ENCODE results near the gene STK11. TPM values are rescaled to one million over a fixed set of nuclear protein-coding genes. Genes with fewer than 3 reads are reported as not detected.

The STK11 gene
- total and polyA plus RNA-seq, 2 experiments from 2014 or later, result 19.4 to 96.5 TPM

DNA sequence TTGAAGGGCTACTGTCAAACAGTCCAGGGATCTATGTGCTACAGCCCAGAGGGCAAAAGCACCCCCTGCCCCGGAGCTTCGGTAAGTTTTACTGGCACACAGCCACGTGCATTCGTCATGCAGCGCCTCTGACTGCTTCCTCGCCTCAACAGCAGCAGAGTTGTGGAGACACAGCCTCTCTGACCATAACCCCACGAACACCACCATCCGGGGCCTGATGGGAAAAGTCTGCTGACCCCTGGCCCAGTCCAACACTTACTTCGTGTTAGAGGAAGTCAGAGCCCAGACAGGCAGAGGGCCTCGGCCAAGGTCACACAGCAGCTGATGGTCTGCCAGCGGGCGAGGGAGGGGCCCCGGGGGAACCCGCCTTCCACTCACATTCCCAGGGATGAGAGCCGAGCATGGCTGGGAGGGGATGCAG, 27.1 kb downstream of the STK11 start:
- Histone ChIP-seq H3F3A (replicated peaks; ENCODE audit: low read depth) (0 out of 2 replicates have a peak, but pooled peaks cover 14% of the 10 kb centered on the region), H3K9me2 (ENCODE audit: insufficient read depth) (no peaks in the 10 kb centered on the region), H3K27me3 (ENCODE audit: insufficient read depth) (no peaks in the 10 kb centered on the region), H2AFZ (no peak overlapping the region), H3K4me1 (ENCODE audit: insufficient read depth) (no peaks in the 10 kb centered on the region), H3K79me2 (replicated peaks; ENCODE audit: insufficient read depth) (no peaks in the 10 kb centered on the region), H3K4me2 (no peak overlapping the region), H4K20me1 (replicated peaks; ENCODE audit: insufficient read depth) (peaks cover 4% of the 10 kb centered on the region), H3K4me3 (no peak overlapping the region), H3K27ac (ENCODE audit: low read depth) (peak overlapping the region; percentile 26; the same call in 1 of the 2 replicates), H3K36me3 (ENCODE audit: insufficient read depth) (no peaks in the 10 kb centered on the region)
- ATAC-seq (no peak), DNase-seq (ENCODE audit: low spot score) (no peak)
- Mint-ChIP-seq H3K36me3 (ENCODE audit: low read depth) (peaks cover 8% of the 10 kb centered on the region), H3K9me3 (no peaks in the 10 kb centered on the region), H3K27me3 (ENCODE audit: insufficient read depth, low read depth, poor library complexity) (no peaks in the 10 kb centered on the region), H3K4me3 (no peak overlapping the region), H3K4me1 (no peaks in the 10 kb centered on the region), H3K27ac (peak overlapping the region; percentile 62; the same call in 1 of the 2 replicates)
- no peak for TF ChIP-seq ZNF462 (CRISPR knock-in tag; IDR thresholded peaks at IDR 0.05)
- TF ChIP-seq NANOG (IDR thresholded peaks at IDR 0.05; ENCODE audit: borderline replicate concordance), result no peak
- no peak for TF ChIP-seq JUNB (IDR thresholded peaks at IDR 0.05; ENCODE audit: unreplicated experiment)
- no peak for TF ChIP-seq EZH2 (IDR thresholded peaks at IDR 0.05; ENCODE audit: low read depth, unreplicated experiment)
- TF ChIP-seq, protein P1, sequence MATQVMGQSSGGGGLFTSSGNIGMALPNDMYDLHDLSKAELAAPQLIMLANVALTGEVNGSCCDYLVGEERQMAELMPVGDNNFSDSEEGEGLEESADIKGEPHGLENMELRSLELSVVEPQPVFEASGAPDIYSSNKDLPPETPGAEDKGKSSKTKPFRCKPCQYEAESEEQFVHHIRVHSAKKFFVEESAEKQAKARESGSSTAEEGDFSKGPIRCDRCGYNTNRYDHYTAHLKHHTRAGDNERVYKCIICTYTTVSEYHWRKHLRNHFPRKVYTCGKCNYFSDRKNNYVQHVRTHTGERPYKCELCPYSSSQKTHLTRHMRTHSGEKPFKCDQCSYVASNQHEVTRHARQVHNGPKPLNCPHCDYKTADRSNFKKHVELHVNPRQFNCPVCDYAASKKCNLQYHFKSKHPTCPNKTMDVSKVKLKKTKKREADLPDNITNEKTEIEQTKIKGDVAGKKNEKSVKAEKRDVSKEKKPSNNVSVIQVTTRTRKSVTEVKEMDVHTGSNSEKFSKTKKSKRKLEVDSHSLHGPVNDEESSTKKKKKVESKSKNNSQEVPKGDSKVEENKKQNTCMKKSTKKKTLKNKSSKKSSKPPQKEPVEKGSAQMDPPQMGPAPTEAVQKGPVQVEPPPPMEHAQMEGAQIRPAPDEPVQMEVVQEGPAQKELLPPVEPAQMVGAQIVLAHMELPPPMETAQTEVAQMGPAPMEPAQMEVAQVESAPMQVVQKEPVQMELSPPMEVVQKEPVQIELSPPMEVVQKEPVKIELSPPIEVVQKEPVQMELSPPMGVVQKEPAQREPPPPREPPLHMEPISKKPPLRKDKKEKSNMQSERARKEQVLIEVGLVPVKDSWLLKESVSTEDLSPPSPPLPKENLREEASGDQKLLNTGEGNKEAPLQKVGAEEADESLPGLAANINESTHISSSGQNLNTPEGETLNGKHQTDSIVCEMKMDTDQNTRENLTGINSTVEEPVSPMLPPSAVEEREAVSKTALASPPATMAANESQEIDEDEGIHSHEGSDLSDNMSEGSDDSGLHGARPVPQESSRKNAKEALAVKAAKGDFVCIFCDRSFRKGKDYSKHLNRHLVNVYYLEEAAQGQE (IDR thresholded peaks at IDR 0.05; ENCODE audit: unreplicated experiment), result no peak
- no peak for TF ChIP-seq ETS1 (IDR thresholded peaks at IDR 0.05)
- TF ChIP-seq EZH2phosphoT487 (IDR thresholded peaks at IDR 0.05; ENCODE audit: unreplicated experiment), result no peak
- TF ChIP-seq, protein P2, sequence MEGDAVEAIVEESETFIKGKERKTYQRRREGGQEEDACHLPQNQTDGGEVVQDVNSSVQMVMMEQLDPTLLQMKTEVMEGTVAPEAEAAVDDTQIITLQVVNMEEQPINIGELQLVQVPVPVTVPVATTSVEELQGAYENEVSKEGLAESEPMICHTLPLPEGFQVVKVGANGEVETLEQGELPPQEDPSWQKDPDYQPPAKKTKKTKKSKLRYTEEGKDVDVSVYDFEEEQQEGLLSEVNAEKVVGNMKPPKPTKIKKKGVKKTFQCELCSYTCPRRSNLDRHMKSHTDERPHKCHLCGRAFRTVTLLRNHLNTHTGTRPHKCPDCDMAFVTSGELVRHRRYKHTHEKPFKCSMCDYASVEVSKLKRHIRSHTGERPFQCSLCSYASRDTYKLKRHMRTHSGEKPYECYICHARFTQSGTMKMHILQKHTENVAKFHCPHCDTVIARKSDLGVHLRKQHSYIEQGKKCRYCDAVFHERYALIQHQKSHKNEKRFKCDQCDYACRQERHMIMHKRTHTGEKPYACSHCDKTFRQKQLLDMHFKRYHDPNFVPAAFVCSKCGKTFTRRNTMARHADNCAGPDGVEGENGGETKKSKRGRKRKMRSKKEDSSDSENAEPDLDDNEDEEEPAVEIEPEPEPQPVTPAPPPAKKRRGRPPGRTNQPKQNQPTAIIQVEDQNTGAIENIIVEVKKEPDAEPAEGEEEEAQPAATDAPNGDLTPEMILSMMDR (conservative IDR thresholded peaks at IDR 0.05; ENCODE audit: low read depth in 2 of 2), result no peak

Measured in GM23338 (cell line).